Body of pancreas (tissue), 4 donors: ENCODE measurements around the gene RNASEH1. TPM values are rescaled to one million over a fixed set of nuclear protein-coding genes. Genes with fewer than 3 reads are reported as not detected.

Experiments
- ATAC-seq: fragments of 150-250 bp; one replicate; pipeline ENCODE4 v1.9.1; 2016
- DNase-seq, 4 donors: peaks; one replicate each; pipeline ENCODE4 v3.0.0-alpha.2; 2019
- H3K27ac ChIP-seq, 4 donors: fragments of 200-600 bp; sonication (generic); 1 replicate in 3 of 4; 2 replicates in 1 of 4; pipeline versions ENCODE4 v1.5.1 to v1.6.1; 2016 to 2019; ENCODE audit warnings: mild to moderate bottlenecking in 1 of 4, mixed read lengths in 1 of 4, moderate library complexity in 1 of 4
- H3K27me3 ChIP-seq, 2 donors: fragments of 200-600 bp; sonication (generic); one replicate each; pipeline ENCODE4 v1.6.0; 2016; ENCODE audit warnings: mild to moderate bottlenecking in 1 of 2
- H3K36me3 ChIP-seq, 2 donors: fragments of 200-600 bp; sonication (generic); replicated peaks in 1 of 2; 2 replicates each; pipeline ENCODE4 v1.5.1; 2016; ENCODE audit warnings: low read depth in 2 of 2; ENCODE audit not compliant: insufficient read depth in 1 of 2
- H3K4me1 ChIP-seq: fragments of 200-600 bp; sonication (generic); one replicate; pipeline ENCODE4 v1.6.0; 2016
- H3K4me3 ChIP-seq, 2 donors: fragments of 200-600 bp; sonication (generic); 1 replicate in 1 of 2; 2 replicates in 1 of 2; pipeline ENCODE4 v1.5.1; 2016 to 2019
- H3K9me3 ChIP-seq, 3 donors: fragments of 200-600 bp; sonication (generic); 1 replicate in 2 of 3; 2 replicates in 1 of 3; pipeline ENCODE4 v1.5.1; 2016
- CTCF ChIP-seq, 7 experiments: fragments of 450-650 bp in 4 of 7; fragments of 200-600 bp in 3 of 7; sonication (generic) in 3 of 7; IDR thresholded peaks; one replicate each; pipeline ENCODE4 v1.5.1; 2016 to 2019; ENCODE audit warnings: antibody characterized with exemption in 7 of 7
- POLR2A ChIP-seq, 3 donors: fragments of 450-650 bp; IDR thresholded peaks; one replicate each; pipeline ENCODE4 v1.6.1; 2016; ENCODE audit warnings: antibody characterized with exemption in 3 of 3, mild to moderate bottlenecking in 2 of 3
- WGBS, 2 donors: methylation state at CpG; one replicate each; pipeline ENCODE4 v1.1.5; 2017; 5-methylcytosine and 5-hydroxymethylcytosine counted together
- intact Hi-C: fragments of 100-400 bp; cut with DNase I; formaldehyde crosslinking; loops from one replicate; pipeline ENCODE4 v1.15.1; 2023
- total RNA-seq, 2 donors: library from RNA; depleted of rRNA; stranded (reverse); fragments of >200 nt; gene quantifications; one replicate each; pipeline ENCODE4 v1.1.0, GENCODE V29; 2016

The RNASEH1 gene
- total RNA-seq, 2 donors from 2014 or later, result 10.1 to 11.2 TPM

- H3K27me3 ChIP-seq, result no peaks in the 10 kb centered on the region
- H3K36me3 ChIP-seq, result peaks cover 0 to 14% of the 10 kb centered on the region in 2 donors
- no peak overlapping the region for H3K27ac ChIP-seq
- intact Hi-C loops, result no loop called here
- no peak overlapping the region for H3K4me3 ChIP-seq
- no peak for ATAC-seq
- no peak for DNase-seq
- 78 to 82% methylated on average over 2 of the region's 2 CpGs for WGBS, 2 donors
- H3K9me3 ChIP-seq, result no peaks in the 10 kb centered on the region
- H3K4me1 ChIP-seq, result peaks cover 4% of the 10 kb centered on the region
- TF ChIP-seq POLR2A (IDR thresholded peaks at IDR 0.05) (no peak), CTCF (IDR thresholded peaks at IDR 0.05) (no peak)
Observed at GRCh38 chr2:3512086-3512485, 46.0 kb downstream of the RNASEH1 start.

GRCh38 chr2:3505771-3506170 is 52.4 kb downstream of the RNASEH1 start:
- Histone ChIP-seq H3K27ac (peak overlapping the region in 2 of 4 donors; percentile 17 to 43), H3K27me3 (no peaks in the 10 kb centered on the region), H3K36me3 (no peaks in the 10 kb centered on the region), H3K9me3 (no peaks in the 10 kb centered on the region), H3K4me3 (no peak overlapping the region), H3K4me1 (peaks cover 13% of the 10 kb centered on the region)
- intact Hi-C loops, result no loop called here
- DNase-seq, result peak in 1 of 4 donors; percentile 59
- no peak for TF ChIP-seq POLR2A (IDR thresholded peaks at IDR 0.05)
- TF ChIP-seq CTCF (IDR thresholded peaks at IDR 0.05), result no peak
- 44 to 49% methylated on average over 4 of the region's 4 CpGs for WGBS, 2 donors
- ATAC-seq, result peak; percentile 52

GRCh38 chr2:3504741-3505140 is 53.4 kb downstream of the RNASEH1 start:
- DNase-seq (no peak), ATAC-seq (no peak)
- H3K27ac ChIP-seq, result no peak overlapping the region
- no peaks in the 10 kb centered on the region for H3K36me3 ChIP-seq
- peaks cover 13% of the 10 kb centered on the region for H3K4me1 ChIP-seq
- TF ChIP-seq CTCF (IDR thresholded peaks at IDR 0.05) (no peak), POLR2A (IDR thresholded peaks at IDR 0.05) (no peak)
- WGBS, 2 donors, result 39 to 43% methylated on average over 5 of the region's 5 CpGs
- no peaks in the 10 kb centered on the region for H3K27me3 ChIP-seq
- intact Hi-C loops, result no loop called here
- no peaks in the 10 kb centered on the region for H3K9me3 ChIP-seq
- H3K4me3 ChIP-seq, result no peak overlapping the region

- H3K27ac ChIP-seq, result no peak overlapping the region
- ATAC-seq, result no peak
- no peak overlapping the region for H3K4me3 ChIP-seq
- no peaks in the 10 kb centered on the region for H3K27me3 ChIP-seq
- peaks cover 13% of the 10 kb centered on the region for H3K4me1 ChIP-seq
- DNase-seq, result no peak
- intact Hi-C loops, result no loop called here
- peaks cover 0 to 2% of the 10 kb centered on the region in 2 donors for H3K36me3 ChIP-seq
- TF ChIP-seq POLR2A (IDR thresholded peaks at IDR 0.05), result no peak
- no peak for TF ChIP-seq CTCF (IDR thresholded peaks at IDR 0.05)
- WGBS, 2 donors, result 88 to 95% methylated on average over 13 of the region's 13 CpGs
- no peaks in the 10 kb centered on the region for H3K9me3 ChIP-seq
Observed at GRCh38 chr2:3503483-3503882, 54.6 kb downstream of the RNASEH1 start.

- DNase-seq, result no peak
- intact Hi-C loops, result no loop called here
- H3K36me3 ChIP-seq, result peaks cover 0 to 2% of the 10 kb centered on the region in 2 donors
- TF ChIP-seq POLR2A (IDR thresholded peaks at IDR 0.05), result no peak
- no peak for TF ChIP-seq CTCF (IDR thresholded peaks at IDR 0.05)
- no peaks in the 10 kb centered on the region for H3K27me3 ChIP-seq
- H3K4me1 ChIP-seq, result peaks cover 13% of the 10 kb centered on the region
- H3K4me3 ChIP-seq, result no peak overlapping the region
- no peak for ATAC-seq
- H3K9me3 ChIP-seq, result no peaks in the 10 kb centered on the region
- WGBS, 2 donors, result 92 to 93% methylated on average over 14 of the region's 14 CpGs
- no peak overlapping the region for H3K27ac ChIP-seq
Observed at GRCh38 chr2:3503046-3503445, 55.1 kb downstream of the RNASEH1 start.
